ENCODE results near the gene SYMPK.
"Not testable (repeated sequence)": the region's sequence is repeated elsewhere in the genome, so short reads cannot be mapped to it uniquely, and the experiment has no call there.

SYMPK gene

GRCh38 chr19:45804140-45804958 lies 58.6 kb downstream of the SYMPK start:
- no peaks in the 10 kb centered on the region for H3K4me1 ChIP-seq (ENCODE audit: control insufficient read depth in 2 of 2, insufficient read depth in 2 of 2, low read length in 2 of 2)
- H3K27me3 ChIP-seq (ENCODE audit: control insufficient read depth in 2 of 2, insufficient read depth in 2 of 2, low read length in 2 of 2), result no peaks in the 10 kb centered on the region
- no peak overlapping the region for H3K4me3 ChIP-seq (ENCODE audit: low read length in 2 of 2)
- no peak overlapping the region for H3K9ac ChIP-seq (ENCODE audit: low read depth in 1 of 2, low read length in 2 of 2)
- no peaks in the 10 kb centered on the region for H3K9me3 ChIP-seq (ENCODE audit: control insufficient read depth in 2 of 2, low read length in 2 of 2)
- H3K36me3 ChIP-seq (ENCODE audit: control insufficient read depth in 2 of 2, insufficient read depth in 2 of 2, low read length in 2 of 2), result no peaks in the 10 kb centered on the region
- H3K27ac ChIP-seq (ENCODE audit: low read depth in 2 of 2, low read length in 2 of 2), result no peak overlapping the region

DNA sequence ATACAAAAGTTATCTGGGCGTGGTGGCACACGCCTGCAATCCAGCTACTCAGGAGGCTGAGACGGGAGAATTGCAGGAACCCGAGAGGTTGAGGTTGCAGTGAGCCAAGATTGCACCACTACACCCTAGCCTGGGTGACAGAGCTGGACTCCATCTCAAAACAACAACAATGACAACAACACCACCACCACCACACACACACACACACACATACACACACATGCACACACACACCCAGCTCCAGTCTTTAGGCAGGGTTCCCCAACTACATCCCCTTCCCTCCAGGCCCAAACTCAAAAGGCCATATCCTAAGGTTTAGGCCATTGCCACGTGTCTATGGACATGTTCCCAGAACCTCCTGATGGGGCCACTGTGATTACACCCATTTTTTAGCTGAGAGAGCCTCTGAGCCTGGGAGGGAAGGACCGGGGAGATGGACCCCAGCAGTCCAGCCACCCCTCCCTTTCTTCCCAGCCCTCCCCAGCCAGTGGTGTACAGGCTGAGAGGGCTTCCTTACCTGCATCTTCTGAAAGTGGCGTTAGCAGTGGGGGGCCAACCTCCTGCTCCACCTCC lies 61.3 kb downstream of the SYMPK start:
- Histone ChIP-seq H3K27ac (ENCODE audit: low read depth in 2 of 2, low read length in 2 of 2) (no peak overlapping the region), H3K9me3 (ENCODE audit: control insufficient read depth in 2 of 2, low read length in 2 of 2) (no peaks in the 10 kb centered on the region), H3K9ac (ENCODE audit: low read depth in 1 of 2, low read length in 2 of 2) (no peak overlapping the region), H3K36me3 (ENCODE audit: control insufficient read depth in 2 of 2, insufficient read depth in 2 of 2, low read length in 2 of 2) (no peaks in the 10 kb centered on the region), H3K4me3 (ENCODE audit: low read length in 2 of 2) (no peak overlapping the region), H3K27me3 (ENCODE audit: control insufficient read depth in 2 of 2, insufficient read depth in 2 of 2, low read length in 2 of 2) (no peaks in the 10 kb centered on the region), H3K4me1 (ENCODE audit: control insufficient read depth in 2 of 2, insufficient read depth in 2 of 2, low read length in 2 of 2) (peaks cover 0 to 2% of the 10 kb centered on the region in 2 donors)

GRCh38 chr19:45800070-45800553 lies 62.8 kb downstream of the SYMPK start:
- H3K27ac ChIP-seq (ENCODE audit: low read depth in 2 of 2, low read length in 2 of 2), result no peak overlapping the region
- no peaks in the 10 kb centered on the region for H3K9me3 ChIP-seq (ENCODE audit: control insufficient read depth in 2 of 2, low read length in 2 of 2)
- H3K4me1 ChIP-seq (ENCODE audit: control insufficient read depth in 2 of 2, insufficient read depth in 2 of 2, low read length in 2 of 2), result peaks cover 0 to 2% of the 10 kb centered on the region in 2 donors
- no peaks in the 10 kb centered on the region for H3K27me3 ChIP-seq (ENCODE audit: control insufficient read depth in 2 of 2, insufficient read depth in 2 of 2, low read length in 2 of 2)
- H3K36me3 ChIP-seq (ENCODE audit: control insufficient read depth in 2 of 2, insufficient read depth in 2 of 2, low read length in 2 of 2), result no peaks in the 10 kb centered on the region
- H3K4me3 ChIP-seq (ENCODE audit: low read length in 2 of 2), result no peak overlapping the region
- no peak overlapping the region for H3K9ac ChIP-seq (ENCODE audit: low read depth in 1 of 2, low read length in 2 of 2)

DNA sequence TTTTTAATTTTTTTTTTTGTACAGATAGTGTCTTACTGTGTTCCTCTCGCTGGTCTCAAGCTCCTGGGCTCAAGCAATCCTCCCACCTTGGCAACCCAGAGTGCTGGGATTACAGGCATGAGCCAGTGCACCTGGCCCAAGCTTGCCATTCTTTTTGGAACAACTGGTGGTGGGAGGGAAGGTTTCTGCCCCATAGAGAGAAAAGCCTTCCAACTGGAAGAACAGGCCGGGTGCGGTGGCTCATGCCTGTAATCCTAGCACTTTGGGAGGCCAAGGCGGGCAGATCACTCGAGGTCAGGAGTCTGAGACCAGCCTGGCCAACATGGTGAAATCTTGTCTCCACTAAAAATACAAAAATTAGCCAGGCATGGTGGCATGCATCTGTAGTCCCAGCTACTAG lies 63.4 kb downstream of the SYMPK start:
- not testable (repeated sequence) for H3K27ac ChIP-seq (ENCODE audit: low read depth in 2 of 2, low read length in 2 of 2); H3K4me1 ChIP-seq (ENCODE audit: control insufficient read depth in 2 of 2, insufficient read depth in 2 of 2, low read length in 2 of 2); H3K27me3 ChIP-seq (ENCODE audit: control insufficient read depth in 2 of 2, insufficient read depth in 2 of 2, low read length in 2 of 2); H3K9ac ChIP-seq (ENCODE audit: low read depth in 1 of 2, low read length in 2 of 2); H3K4me3 ChIP-seq (ENCODE audit: low read length in 2 of 2); H3K9me3 ChIP-seq (ENCODE audit: control insufficient read depth in 2 of 2, low read length in 2 of 2); H3K36me3 ChIP-seq (ENCODE audit: control insufficient read depth in 2 of 2, insufficient read depth in 2 of 2, low read length in 2 of 2)

DNA sequence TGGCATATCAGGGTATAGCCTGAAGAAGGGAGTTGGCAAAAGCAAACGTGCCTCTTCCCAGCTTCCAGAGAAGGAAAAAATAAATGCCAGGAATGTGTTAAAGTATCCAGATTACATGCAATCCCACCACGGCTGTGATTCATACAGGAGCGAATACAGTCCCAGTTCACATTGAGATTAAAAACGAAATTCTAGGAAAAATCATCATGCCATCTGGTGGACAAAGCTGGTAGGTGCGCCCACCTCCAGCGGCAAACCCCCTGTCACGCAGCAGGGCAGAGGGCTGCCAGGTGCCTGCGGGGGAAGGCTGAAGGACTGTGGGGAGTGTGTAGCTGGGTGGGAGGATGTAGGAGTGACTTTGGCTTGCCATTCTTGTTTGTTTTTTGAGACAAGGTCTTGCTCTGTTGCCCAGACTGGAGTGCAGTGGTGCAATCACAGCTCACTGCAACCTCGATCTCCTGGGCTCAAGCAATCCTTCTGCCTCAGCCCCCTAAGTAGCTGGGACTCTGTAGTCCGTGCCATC lies 63.9 kb downstream of the SYMPK start:
- H3K27ac ChIP-seq (ENCODE audit: low read depth in 2 of 2, low read length in 2 of 2), result no peak overlapping the region
- no peaks in the 10 kb centered on the region for H3K36me3 ChIP-seq (ENCODE audit: control insufficient read depth in 2 of 2, insufficient read depth in 2 of 2, low read length in 2 of 2)
- H3K9ac ChIP-seq (ENCODE audit: low read depth in 1 of 2, low read length in 2 of 2), result no peak overlapping the region
- H3K4me3 ChIP-seq (ENCODE audit: low read length in 2 of 2), result no peak overlapping the region
- no peaks in the 10 kb centered on the region for H3K9me3 ChIP-seq (ENCODE audit: control insufficient read depth in 2 of 2, low read length in 2 of 2)
- H3K4me1 ChIP-seq (ENCODE audit: control insufficient read depth in 2 of 2, insufficient read depth in 2 of 2, low read length in 2 of 2), result peaks cover 0 to 2% of the 10 kb centered on the region in 2 donors
- no peaks in the 10 kb centered on the region for H3K27me3 ChIP-seq (ENCODE audit: control insufficient read depth in 2 of 2, insufficient read depth in 2 of 2, low read length in 2 of 2)

- Histone ChIP-seq H3K9ac (ENCODE audit: low read depth in 1 of 2, low read length in 2 of 2) (no peak overlapping the region), H3K9me3 (ENCODE audit: control insufficient read depth in 2 of 2, low read length in 2 of 2) (no peaks in the 10 kb centered on the region), H3K36me3 (ENCODE audit: control insufficient read depth in 2 of 2, insufficient read depth in 2 of 2, low read length in 2 of 2) (no peaks in the 10 kb centered on the region), H3K4me1 (ENCODE audit: control insufficient read depth in 2 of 2, insufficient read depth in 2 of 2, low read length in 2 of 2) (peaks cover 22% of the 10 kb centered on the region in 2 donors), H3K4me3 (ENCODE audit: low read length in 2 of 2) (no peak overlapping the region), H3K27ac (ENCODE audit: low read depth in 2 of 2, low read length in 2 of 2) (no peak overlapping the region), H3K27me3 (ENCODE audit: control insufficient read depth in 2 of 2, insufficient read depth in 2 of 2, low read length in 2 of 2) (no peaks in the 10 kb centered on the region)
These were observed 68.3 kb downstream of the SYMPK start for GRCh38 chr19:45794627-45795026.

- Histone ChIP-seq H3K9me3 (ENCODE audit: control insufficient read depth in 2 of 2, low read length in 2 of 2) (no peaks in the 10 kb centered on the region), H3K27ac (ENCODE audit: low read depth in 2 of 2, low read length in 2 of 2) (no peak overlapping the region), H3K27me3 (ENCODE audit: control insufficient read depth in 2 of 2, insufficient read depth in 2 of 2, low read length in 2 of 2) (no peaks in the 10 kb centered on the region), H3K9ac (ENCODE audit: low read depth in 1 of 2, low read length in 2 of 2) (no peak overlapping the region), H3K4me3 (ENCODE audit: low read length in 2 of 2) (no peak overlapping the region), H3K36me3 (ENCODE audit: control insufficient read depth in 2 of 2, insufficient read depth in 2 of 2, low read length in 2 of 2) (peaks cover 2 to 7% of the 10 kb centered on the region in 2 donors), H3K4me1 (ENCODE audit: control insufficient read depth in 2 of 2, insufficient read depth in 2 of 2, low read length in 2 of 2) (peaks cover 19 to 22% of the 10 kb centered on the region in 2 donors)
These were observed 69.1 kb downstream of the SYMPK start for GRCh38 chr19:45793876-45794275.

DNA sequence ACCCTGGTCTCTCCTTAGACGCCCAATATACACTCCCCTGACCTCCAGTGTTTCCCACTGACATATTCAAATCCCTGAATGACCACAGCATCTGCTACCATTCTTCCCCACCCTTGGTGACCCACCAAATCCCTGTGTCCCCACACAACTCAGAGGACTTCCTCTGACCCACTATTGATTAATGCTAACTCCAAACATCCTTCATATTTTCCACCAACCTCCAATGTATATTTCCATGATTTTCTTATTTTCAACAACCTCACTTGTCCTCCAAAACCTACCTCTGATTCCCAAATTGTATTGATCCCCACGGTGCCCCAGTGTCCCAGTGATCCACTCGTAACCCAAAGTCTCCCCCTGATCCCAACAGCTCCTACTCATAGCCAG lies 69.8 kb downstream of the SYMPK start:
- peak overlapping the region in 1 of 2 donors; percentile 0 for H3K27ac ChIP-seq (ENCODE audit: low read depth in 2 of 2, low read length in 2 of 2)
- H3K27me3 ChIP-seq (ENCODE audit: control insufficient read depth in 2 of 2, insufficient read depth in 2 of 2, low read length in 2 of 2), result no peaks in the 10 kb centered on the region
- peak overlapping the region in 1 of 2 donors; percentile 37 for H3K4me3 ChIP-seq (ENCODE audit: low read length in 2 of 2)
- no peaks in the 10 kb centered on the region for H3K9me3 ChIP-seq (ENCODE audit: control insufficient read depth in 2 of 2, low read length in 2 of 2)
- H3K4me1 ChIP-seq (ENCODE audit: control insufficient read depth in 2 of 2, insufficient read depth in 2 of 2, low read length in 2 of 2), result peaks cover 19 to 22% of the 10 kb centered on the region in 2 donors
- no peak overlapping the region for H3K9ac ChIP-seq (ENCODE audit: low read depth in 1 of 2, low read length in 2 of 2)
- peaks cover 5 to 13% of the 10 kb centered on the region in 2 donors for H3K36me3 ChIP-seq (ENCODE audit: control insufficient read depth in 2 of 2, insufficient read depth in 2 of 2, low read length in 2 of 2)

DNA sequence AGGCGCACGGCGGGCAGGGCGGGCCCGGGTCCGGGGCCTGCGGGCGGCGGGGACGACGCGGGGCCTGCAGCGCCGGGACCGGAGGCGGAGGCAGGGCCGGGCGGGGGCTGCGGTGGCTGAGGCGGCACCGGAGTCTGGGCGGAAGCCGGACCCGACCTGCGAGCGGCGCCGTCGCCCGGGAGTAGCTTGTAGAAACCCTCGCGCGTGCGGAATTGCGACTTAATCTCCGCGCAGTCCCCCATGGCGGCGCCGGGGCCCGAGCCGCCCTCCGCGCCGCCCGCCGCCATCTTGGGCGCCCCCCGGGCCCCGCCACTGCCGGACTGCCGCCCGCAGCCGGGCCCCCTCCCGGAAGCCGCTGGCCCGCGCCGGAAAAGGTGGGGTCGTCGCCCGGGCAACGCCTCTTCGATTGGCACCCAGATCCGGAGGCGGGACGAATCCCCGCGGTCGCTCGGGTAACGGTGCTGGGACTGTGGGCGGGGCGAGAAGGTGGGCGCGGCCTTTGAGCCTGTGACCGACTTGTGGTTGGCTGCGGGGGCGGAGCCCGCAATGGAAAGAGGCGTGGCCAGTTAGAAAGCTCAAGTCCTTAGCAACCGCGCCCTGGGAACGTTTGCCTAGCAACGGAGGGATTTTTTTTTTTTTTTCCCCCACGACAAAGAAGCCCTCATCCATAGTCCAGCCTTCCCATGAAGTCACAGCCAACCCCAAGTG lies 70.3 kb downstream of the SYMPK start, which contains the start of gene DMWD:
DMWD (minus strand) TSS at position 376 of the 708 bp plus-strand sequence; CDS start at position 287, 89 bp downstream.
- no peaks in the 10 kb centered on the region for H3K27me3 ChIP-seq (ENCODE audit: control insufficient read depth in 2 of 2, insufficient read depth in 2 of 2, low read length in 2 of 2)
- no peaks in the 10 kb centered on the region for H3K9me3 ChIP-seq (ENCODE audit: control insufficient read depth in 2 of 2, low read length in 2 of 2)

More for the DNA sequence above, 70.3 kb downstream of the SYMPK start, which contains the start of gene DMWD:
- Histone ChIP-seq H3K4me1 (ENCODE audit: control insufficient read depth in 2 of 2, insufficient read depth in 2 of 2, low read length in 2 of 2) (peaks cover 19 to 22% of the 10 kb centered on the region in 2 donors), H3K9ac (ENCODE audit: low read depth in 1 of 2, low read length in 2 of 2) (peak within 1 kb of the TSS; percentile 65 to 75), H3K36me3 (ENCODE audit: control insufficient read depth in 2 of 2, insufficient read depth in 2 of 2, low read length in 2 of 2) (peaks cover 7 to 16% of the 10 kb centered on the region in 2 donors), H3K4me3 (ENCODE audit: low read length in 2 of 2) (peak within 1 kb of the TSS; percentile 76 to 83), H3K27ac (ENCODE audit: low read depth in 2 of 2, low read length in 2 of 2) (peak within 1 kb of the TSS in 1 of 2 donors; percentile 0)

Measured in mucosa of rectum (tissue), 2 donors.